ENCODE data around the gene ZFP69.

The ZFP69 gene

GRCh38 chr1:40508375-40509341, 31.6 kb downstream of the ZFP69 start, which contains the start of gene EXO5:
EXO5 (plus strand) TSS chr1:40508767; CDS start chr1:40514545, 5,778 bp downstream.
- peak; percentile 81 for DNase-seq (ENCODE audit: low spot score)

GRCh38 chr1:40519517-40519916, 42.4 kb downstream of the ZFP69 start:
- DNase-seq (ENCODE audit: low spot score) = no peak

- DNase-seq (ENCODE audit: low spot score) = peak; percentile 24
Observed at GRCh38 chr1:40530735-40531380, 53.8 kb downstream of the ZFP69 start.

GRCh38 chr1:40531381-40532061, 54.4 kb downstream of the ZFP69 start, which contains the start of gene ZNF684:
ZNF684 (plus strand) TSS chr1:40531637; CDS start chr1:40533167, 1,530 bp downstream.
- DNase-seq (ENCODE audit: low spot score) = peak; percentile 96

- DNase-seq (ENCODE audit: low spot score) = no peak
Observed at GRCh38 chr1:40532062-40532389, 54.9 kb downstream of the ZFP69 start.

GRCh38 chr1:40532844-40533424, 55.8 kb downstream of the ZFP69 start:
- peak; percentile 67 for DNase-seq (ENCODE audit: low spot score)

GRCh38 chr1:40534589-40534988, 57.5 kb downstream of the ZFP69 start:
- no peak for DNase-seq (ENCODE audit: low spot score)

GRCh38 chr1:40535732-40536131, 58.6 kb downstream of the ZFP69 start:
- DNase-seq (ENCODE audit: low spot score) = no peak

GRCh38 chr1:40539338-40539737, 62.2 kb downstream of the ZFP69 start:
- DNase-seq (ENCODE audit: low spot score) = no peak
